H1 (cell line): Measurements from ENCODE around the gene CDON. TPM values are rescaled to one million over a fixed set of nuclear protein-coding genes. Genes with fewer than 3 reads are reported as not detected.

Experiments used
- ATF2 ChIP-seq: IDR thresholded peaks from 2 replicates; pipeline ENCODE4 v1.6.1; 2012; ENCODE audit warnings: low read length, inconsistent platforms
- ATF3 ChIP-seq: IDR thresholded peaks from 2 replicates; pipeline ENCODE4 v1.6.1; 2011; ENCODE audit warnings: low read depth, mild to moderate bottlenecking, low read length; ENCODE audit not compliant: insufficient read depth
- KDM5A ChIP-seq: fragments of 200-600 bp; IDR thresholded peaks from 2 replicates; pipeline ENCODE4 v1.7.1; 2012; ENCODE audit warnings: mild to moderate bottlenecking, low read length, inconsistent platforms, mixed read lengths
- NANOG ChIP-seq: IDR thresholded peaks from 2 replicates; pipeline ENCODE4 v1.6.1; 2011; ENCODE audit warnings: low read length, low read depth, mild to moderate bottlenecking, inconsistent platforms; ENCODE audit not compliant: insufficient read depth, poor library complexity, severe bottlenecking
- YY1 ChIP-seq: IDR thresholded peaks from 2 replicates; pipeline ENCODE4 v1.6.1; 2011; ENCODE audit warnings: low read depth, mild to moderate bottlenecking, low read length
- polyA plus RNA-seq, 7 experiments: library from polyadenylated mRNA; depleted of rRNA in 3 of 7; stranded (reverse) in 5 of 7; unstranded in 2 of 7; fragments of >200 nt in 5 of 7; fragments of 200-250 nt in 2 of 7; gene quantifications; 1 replicate in 5 of 7; 2 replicates in 1 of 7; 4 replicates in 1 of 7; pipeline versions ENCODE4 v1.2.1 to v1.2.3, GENCODE V29; 2011 to 2013; ENCODE audit warnings: missing spikeins in 2 of 7, mixed read lengths in 2 of 7
- total RNA-seq: library from RNA; stranded (reverse); fragmentation: NEBNext Ultra II Directional; extraction: Animal tissue kit (Norgen Biotek cat#: 25700); gene quantifications from 2 replicates; pipeline ENCODE4 v1.2.1, GENCODE V29; 2021

Gene CDON
- total and polyA plus RNA-seq, 2 of the 8 experiments (the other 6 are each of a cell fraction or from before 2014, with no cell fraction given): 11.0 to 32.5 TPM

- TF ChIP-seq ATF2 (no peak), ATF3 (no peak), KDM5A (no peak), NANOG (no peak), YY1 (no peak)
These were observed 139.0 kb downstream of the CDON start (continued) for GRCh38 chr11:125923633-125924032.
